IPS DF 6.9 (cell line): ENCODE results near the gene CTDP1.

Experiments used
- DNase-seq: peaks from one replicate; pipeline ENCODE4 v3.0.0-alpha.2; 2013; ENCODE audit warnings: low read depth, low spot score
- H3K27ac ChIP-seq: one replicate; pipeline ENCODE4 v1.5.1; 2013; ENCODE audit warnings: low read length, control low read depth
- H3K27me3 ChIP-seq: 2 replicates; pipeline ENCODE4 v1.6.1; 2013; ENCODE audit warnings: mild to moderate bottlenecking, low read length; ENCODE audit not compliant: control insufficient read depth, insufficient read depth
- H3K36me3 ChIP-seq: 2 replicates; pipeline ENCODE4 v1.6.1; 2013; ENCODE audit warnings: low read length; ENCODE audit not compliant: control insufficient read depth, insufficient read depth
- H3K4me1 ChIP-seq: 2 replicates; pipeline ENCODE4 v1.6.1; 2013; ENCODE audit warnings: low read length; ENCODE audit not compliant: control insufficient read depth, insufficient read depth
- H3K4me3 ChIP-seq: 2 replicates; pipeline ENCODE4 v1.5.1; 2013; ENCODE audit warnings: mild to moderate bottlenecking, low read length
- H3K9me3 ChIP-seq: 2 replicates; pipeline ENCODE4 v1.6.1; 2013; ENCODE audit warnings: low read length, inconsistent platforms; ENCODE audit not compliant: control insufficient read depth, insufficient read depth
- WGBS: extraction: QIAGEN DNeasy Blood & Tissue Kit; methylation state at CpG from one replicate; pipeline ENCODE4 v1.1.7; 2013; ENCODE audit warnings: mixed read lengths, missing lambda C conversion rate; ENCODE audit not compliant: insufficient read length, insufficient coverage; 5-methylcytosine and 5-hydroxymethylcytosine counted together

The CTDP1 gene

DNA sequence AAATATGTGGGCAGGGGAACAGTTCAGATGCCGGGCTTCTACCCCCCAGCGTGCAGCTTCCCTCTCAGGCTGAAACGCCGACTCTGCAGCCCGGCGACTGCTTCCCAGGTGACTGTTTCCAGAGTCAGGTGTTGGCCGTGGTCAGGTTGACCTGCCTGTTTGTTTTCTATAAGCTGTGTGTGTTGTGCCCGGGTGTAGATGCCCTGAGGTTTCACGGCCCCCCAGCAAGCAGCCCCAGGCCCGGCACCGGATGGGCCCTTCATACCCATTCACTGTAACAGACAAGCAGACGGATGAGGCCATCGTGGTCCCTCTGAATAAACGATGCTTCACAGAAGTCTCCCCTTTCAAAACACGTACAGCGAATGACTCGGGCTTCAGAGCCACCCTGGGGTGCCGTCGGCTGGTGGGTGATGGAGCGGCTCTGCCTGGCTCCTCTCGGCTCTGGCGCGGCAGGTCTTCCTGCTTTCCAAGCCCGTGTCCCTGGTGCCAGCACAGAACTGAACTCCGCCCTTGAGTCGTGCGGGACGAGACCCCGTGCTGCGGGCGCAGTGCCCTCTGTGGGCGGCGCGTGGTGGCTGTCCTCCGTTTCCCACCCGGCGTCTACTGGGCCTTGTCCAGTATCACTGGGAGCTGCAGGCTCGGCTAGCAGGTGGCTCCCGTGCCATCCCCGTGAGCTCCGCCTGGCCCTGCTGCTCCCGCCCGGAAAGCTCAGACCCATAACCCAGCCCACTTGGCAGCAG, 103.1 kb downstream of the CTDP1 start:
- no peaks in the 10 kb centered on the region for H3K36me3 ChIP-seq

GRCh38 chr18:79784071-79784913, 104.7 kb downstream of the CTDP1 start:
- H3K4me3 ChIP-seq: no peak overlapping the region
- no peaks in the 10 kb centered on the region for H3K36me3 ChIP-seq
- WGBS: no CpG with 5 or more reads among the region's 42 CpGs
- peaks cover 19% of the 10 kb centered on the region for H3K27me3 ChIP-seq
- H3K27ac ChIP-seq: no peak overlapping the region
- H3K4me1 ChIP-seq: peaks cover 2% of the 10 kb centered on the region; the same call in 1 of the 2 replicates
- DNase-seq: no peak
- no peaks in the 10 kb centered on the region for H3K9me3 ChIP-seq

More for the DNA sequence above, 103.1 kb downstream of the CTDP1 start:
- H3K9me3 ChIP-seq: no peaks in the 10 kb centered on the region
- peaks cover 10% of the 10 kb centered on the region for H3K27me3 ChIP-seq
- no peak overlapping the region for H3K27ac ChIP-seq
- H3K4me3 ChIP-seq: no peak overlapping the region
- WGBS: no CpG with 5 or more reads among the region's 43 CpGs
- no peaks in the 10 kb centered on the region; the same call in 1 of the 2 replicates for H3K4me1 ChIP-seq
- DNase-seq: no peak

DNA sequence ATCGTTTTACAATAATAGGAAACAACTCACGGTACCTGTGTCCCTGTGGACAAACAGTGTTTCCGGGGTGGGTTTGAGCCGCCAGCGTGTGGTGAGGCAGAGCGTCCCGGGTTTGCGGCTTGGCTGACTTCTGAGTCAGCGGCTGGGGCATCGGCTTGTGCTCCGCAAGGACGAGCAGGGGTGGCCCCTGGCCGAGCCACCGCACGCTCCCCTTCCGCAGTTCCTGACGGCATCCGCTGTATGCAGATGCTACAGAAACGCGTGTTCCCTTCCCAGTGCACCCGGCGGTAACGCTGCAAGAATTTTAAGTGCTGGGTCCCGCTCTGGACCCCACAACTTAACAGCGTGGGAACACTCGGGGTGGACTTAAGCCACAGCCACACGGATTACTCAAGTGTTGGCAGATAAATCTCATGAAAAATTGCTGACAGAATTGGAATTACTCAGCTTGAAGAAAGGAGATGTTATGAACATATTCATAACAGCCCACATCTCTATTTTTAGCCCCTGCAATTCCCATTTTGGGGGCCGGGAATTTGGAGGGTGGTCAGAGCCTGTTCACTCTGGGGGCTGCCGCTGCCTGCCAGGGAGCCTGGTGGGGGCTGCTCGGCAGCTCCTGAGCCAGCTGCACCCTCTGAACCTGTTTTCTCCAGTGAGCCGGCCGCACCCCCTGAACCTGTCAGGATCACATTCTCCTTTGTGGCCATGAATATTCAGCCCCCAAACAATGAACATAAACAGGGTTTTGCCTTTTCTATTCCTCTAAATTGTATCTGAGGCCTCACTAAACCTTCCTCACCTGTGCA, 105.6 kb downstream of the CTDP1 start:
- H3K27ac ChIP-seq: no peak overlapping the region
- no peak for DNase-seq
- no peaks in the 10 kb centered on the region for H3K36me3 ChIP-seq
- H3K27me3 ChIP-seq: peaks cover 19% of the 10 kb centered on the region
- WGBS: no CpG with 5 or more reads among the region's 32 CpGs
- no peaks in the 10 kb centered on the region for H3K9me3 ChIP-seq
- no peak overlapping the region for H3K4me3 ChIP-seq
- peaks cover 2% of the 10 kb centered on the region; the same call in 1 of the 2 replicates for H3K4me1 ChIP-seq

GRCh38 chr18:79785831-79786230, 106.2 kb downstream of the CTDP1 start:
- Histone ChIP-seq H3K27me3 (peaks cover 19% of the 10 kb centered on the region), H3K36me3 (no peaks in the 10 kb centered on the region), H3K27ac (no peak overlapping the region), H3K9me3 (no peaks in the 10 kb centered on the region), H3K4me1 (peaks cover 2% of the 10 kb centered on the region; the same call in 1 of the 2 replicates), H3K4me3 (no peak overlapping the region)
- DNase-seq: no peak
- WGBS: no CpG with 5 or more reads among the region's 12 CpGs

DNA sequence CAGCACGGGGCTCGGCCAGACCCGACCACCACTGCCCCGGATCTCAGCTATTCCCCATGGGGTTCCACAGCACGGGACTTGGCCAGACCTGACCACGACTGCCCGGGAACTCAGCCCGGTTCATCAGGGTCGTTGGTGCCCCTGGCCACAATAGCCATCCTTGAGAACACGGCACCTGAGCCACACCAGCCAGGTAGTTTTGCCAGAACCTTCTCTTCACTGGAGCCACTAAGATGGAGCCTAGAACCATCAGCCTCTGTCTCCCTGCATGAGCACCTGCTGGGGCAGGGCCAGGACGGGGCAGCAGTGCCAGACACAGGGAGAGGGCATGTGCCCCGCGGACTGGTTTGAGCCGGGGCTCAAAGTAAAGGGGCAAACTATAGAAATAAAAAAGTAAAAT, 106.7 kb downstream of the CTDP1 start:
- no peak overlapping the region for H3K27ac ChIP-seq

DNA sequence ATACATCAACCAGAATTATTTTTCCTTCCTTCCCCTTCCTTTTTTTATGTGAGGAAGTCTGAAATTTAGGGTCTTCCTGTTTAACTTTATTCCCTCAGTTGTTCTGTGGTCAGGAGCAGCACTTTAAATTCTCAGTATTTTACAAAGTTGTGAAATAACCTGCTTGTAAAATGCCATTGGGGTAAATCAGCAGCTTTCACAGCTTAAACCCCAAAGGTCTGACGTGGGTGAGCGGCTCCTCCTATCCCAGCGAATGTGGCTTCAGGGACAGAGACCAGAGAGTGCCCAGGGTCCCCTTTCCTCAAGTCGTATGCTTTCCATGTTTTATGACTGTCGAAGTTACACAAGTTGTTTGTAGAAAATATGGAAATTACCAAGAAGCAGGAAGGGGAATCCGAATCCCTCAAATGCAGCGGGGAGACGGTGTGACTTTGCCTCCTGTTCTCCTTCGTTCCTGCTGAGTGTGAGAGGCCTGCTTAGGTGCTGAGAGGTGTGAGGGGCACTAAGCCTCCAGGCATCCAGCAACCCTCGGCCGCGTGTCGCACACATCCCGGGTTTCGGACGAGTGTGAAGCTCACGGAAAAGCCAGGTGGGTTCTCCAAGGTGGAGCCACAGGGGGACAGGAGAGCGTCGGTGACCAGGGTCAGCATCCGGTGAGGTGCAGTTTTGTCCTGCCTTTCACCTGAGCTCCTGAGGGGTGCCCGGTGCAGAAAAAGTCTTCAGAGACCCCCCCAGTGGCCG, 107.4 kb downstream of the CTDP1 start:
- no peaks in the 10 kb centered on the region for H3K9me3 ChIP-seq
- peaks cover 2% of the 10 kb centered on the region; the same call in 1 of the 2 replicates for H3K4me1 ChIP-seq
- H3K27ac ChIP-seq: no peak overlapping the region
- peaks cover 19% of the 10 kb centered on the region for H3K27me3 ChIP-seq
- no peak overlapping the region for H3K4me3 ChIP-seq
- H3K36me3 ChIP-seq: no peaks in the 10 kb centered on the region
- no CpG with 5 or more reads among the region's 22 CpGs for WGBS
- no peak for DNase-seq

More for the DNA sequence above, 106.7 kb downstream of the CTDP1 start:
- Histone ChIP-seq H3K9me3 (no peaks in the 10 kb centered on the region), H3K36me3 (no peaks in the 10 kb centered on the region), H3K4me1 (peaks cover 2% of the 10 kb centered on the region; the same call in 1 of the 2 replicates), H3K4me3 (no peak overlapping the region), H3K27me3 (peaks cover 19% of the 10 kb centered on the region)
- WGBS: no CpG with 5 or more reads among the region's 14 CpGs
- DNase-seq: no peak

DNA sequence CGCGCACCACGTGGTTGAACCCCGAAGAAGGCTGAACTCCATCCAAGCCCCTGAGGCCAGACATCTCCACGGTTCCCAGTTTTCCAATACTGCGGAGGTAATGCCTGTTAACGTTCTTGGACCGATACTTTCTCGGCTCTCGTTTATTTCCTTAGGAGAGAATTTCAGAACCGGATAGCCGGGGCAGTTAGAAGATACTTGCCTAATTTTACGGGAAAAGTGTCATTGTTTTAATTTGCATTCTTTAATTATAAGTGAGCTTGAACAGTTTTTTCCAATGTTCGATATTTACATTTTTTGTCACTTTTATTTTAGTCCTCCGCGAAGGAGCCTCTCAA, 107.9 kb downstream of the CTDP1 start:
- WGBS: no CpG with 5 or more reads among the region's 16 CpGs
- Histone ChIP-seq H3K4me1 (peaks cover 2% of the 10 kb centered on the region; the same call in 1 of the 2 replicates), H3K9me3 (no peaks in the 10 kb centered on the region), H3K27me3 (peaks cover 19% of the 10 kb centered on the region), H3K36me3 (no peaks in the 10 kb centered on the region), H3K27ac (no peak overlapping the region), H3K4me3 (no peak overlapping the region)
- no peak for DNase-seq

DNA sequence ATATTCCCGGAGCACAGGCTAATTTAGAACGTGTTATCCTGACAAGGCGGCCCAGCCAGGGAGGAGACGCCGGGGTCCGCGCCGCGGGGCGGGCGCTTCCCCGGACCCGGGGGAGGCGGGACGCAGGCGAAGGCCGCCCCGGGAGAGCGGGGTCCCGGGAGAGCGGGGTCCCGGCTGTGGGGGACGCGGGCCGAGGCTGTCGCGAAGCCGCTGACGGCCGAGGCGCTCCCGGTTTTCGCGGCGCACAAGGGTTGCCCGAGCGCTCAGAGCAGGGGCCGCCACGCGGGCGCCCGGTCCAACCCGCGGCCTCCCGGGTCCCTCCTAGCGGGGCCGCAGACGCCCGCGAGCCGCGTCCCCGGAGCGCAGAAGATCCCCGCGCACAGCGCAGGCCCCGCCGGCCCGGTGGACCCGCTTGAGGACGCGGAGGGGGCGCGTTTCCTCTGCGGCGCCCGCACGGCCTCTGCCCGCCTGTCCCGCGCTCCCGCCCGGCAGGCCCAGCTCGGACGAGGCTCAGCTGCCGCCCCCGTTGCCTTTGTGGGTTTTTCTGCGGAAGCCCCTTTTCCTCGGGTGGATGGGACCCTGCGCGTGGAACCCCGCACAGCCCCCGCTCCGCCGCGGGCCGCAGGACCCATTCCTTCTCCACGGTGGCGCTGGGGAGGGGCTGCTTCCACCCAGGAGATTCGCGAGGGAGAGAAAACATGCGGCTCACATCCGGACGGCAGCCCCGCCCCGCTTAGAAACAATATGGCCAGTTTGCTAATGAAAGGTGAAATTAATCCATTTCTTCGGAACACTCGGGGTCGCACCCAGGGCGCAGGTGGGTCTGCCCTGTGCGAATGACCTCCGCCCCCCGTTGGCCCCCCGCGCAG, 108.5 kb downstream of the CTDP1 start:
- Histone ChIP-seq H3K27me3 (peaks cover 19% of the 10 kb centered on the region), H3K27ac (no peak overlapping the region), H3K4me3 (peak overlapping the region; percentile 7; the same call in 1 of the 2 replicates), H3K4me1 (peaks cover 2% of the 10 kb centered on the region; the same call in 1 of the 2 replicates), H3K36me3 (no peaks in the 10 kb centered on the region), H3K9me3 (no peaks in the 10 kb centered on the region)
- no CpG with 5 or more reads among the region's 106 CpGs for WGBS
- no peak for DNase-seq

GRCh38 chr18:79788734-79789085, 109.1 kb downstream of the CTDP1 start:
- H3K27ac ChIP-seq: no peak overlapping the region
- H3K4me1 ChIP-seq: peaks cover 2% of the 10 kb centered on the region; the same call in 1 of the 2 replicates
- no peaks in the 10 kb centered on the region for H3K9me3 ChIP-seq
- peaks cover 19% of the 10 kb centered on the region for H3K27me3 ChIP-seq
- H3K36me3 ChIP-seq: no peaks in the 10 kb centered on the region
- DNase-seq: no peak
- no CpG with 5 or more reads among the region's 27 CpGs for WGBS
- no peak overlapping the region for H3K4me3 ChIP-seq
